GM11168 (cell line): ENCODE results near the gene CDH5.
"Not testable (repeated sequence)": the region's sequence is repeated elsewhere in the genome, so short reads cannot be mapped to it uniquely, and the experiment has no call there.

ENCODE experiments used
- in situ Hi-C: fragments of 300-500 bp; cut with MboI; formaldehyde crosslinking; loops from one replicate; pipeline ENCODE4 v1.12.0; 2022; ENCODE audit warnings: low sequenced_read_pairs; ENCODE audit not compliant: unreplicated experiment

CDH5 gene

GRCh38 chr16:66366433-66367299 lies at the start of gene CDH5:
TSS of gene CDH5 (plus strand) at chr16:66366691. CDS start at chr16:66379338, 12,647 bp downstream.
- in situ Hi-C loops = no loop called here

- in situ Hi-C loops = no loop called here
Observed at GRCh38 chr16:66318505-66318904, 48.0 kb upstream of the CDH5 start.

GRCh38 chr16:66320774-66321173 lies 45.7 kb upstream of the CDH5 start:
- in situ Hi-C loops = no loop called here

GRCh38 chr16:66322174-66322573 lies 44.3 kb upstream of the CDH5 start:
- in situ Hi-C loops = no loop called here

GRCh38 chr16:66324815-66325515 lies 41.5 kb upstream of the CDH5 start:
- in situ Hi-C loops = no loop called here

GRCh38 chr16:66325717-66326376 lies 40.6 kb upstream of the CDH5 start:
- in situ Hi-C loops = no loop called here

- in situ Hi-C loops = no loop called here
Observed at GRCh38 chr16:66326991-66327513, 39.4 kb upstream of the CDH5 start.

GRCh38 chr16:66328282-66328681 lies 38.2 kb upstream of the CDH5 start:
- in situ Hi-C loops = no loop called here

- in situ Hi-C loops = not testable (repeated sequence)
Observed at GRCh38 chr16:66331464-66331863, 35.0 kb upstream of the CDH5 start.

GRCh38 chr16:66332634-66333610 lies 33.6 kb upstream of the CDH5 start:
- in situ Hi-C loops = no loop called here

- in situ Hi-C loops = no loop called here
Observed at GRCh38 chr16:66334853-66335574, 31.5 kb upstream of the CDH5 start.

GRCh38 chr16:66335704-66336329 lies 30.7 kb upstream of the CDH5 start:
- in situ Hi-C loops = no loop called here

GRCh38 chr16:66337463-66338188 lies 28.9 kb upstream of the CDH5 start:
- in situ Hi-C loops = no loop called here

- in situ Hi-C loops = no loop called here
Observed at GRCh38 chr16:66342294-66342900, 24.1 kb upstream of the CDH5 start.

- in situ Hi-C loops = no loop called here
Observed at GRCh38 chr16:66344533-66345145, 21.9 kb upstream of the CDH5 start.

GRCh38 chr16:66346221-66346620 lies 20.3 kb upstream of the CDH5 start:
- in situ Hi-C loops = no loop called here

GRCh38 chr16:66352304-66352703 lies 14.2 kb upstream of the CDH5 start:
- in situ Hi-C loops = no loop called here
